ENCODE measurements around the gene RPL36AL. TPM values are rescaled to one million over a fixed set of nuclear protein-coding genes. Genes with fewer than 3 reads are reported as not detected.
A peak's percentile ranks its signal among the peaks of the same experiment; 100 is the strongest.

The RPL36AL gene
- total and polyA plus RNA-seq, 10 of the 15 experiments (the other 5 are each of a cell fraction or from before 2014, with no cell fraction given), result 222 to 1,379 (median 545) TPM

DNA sequence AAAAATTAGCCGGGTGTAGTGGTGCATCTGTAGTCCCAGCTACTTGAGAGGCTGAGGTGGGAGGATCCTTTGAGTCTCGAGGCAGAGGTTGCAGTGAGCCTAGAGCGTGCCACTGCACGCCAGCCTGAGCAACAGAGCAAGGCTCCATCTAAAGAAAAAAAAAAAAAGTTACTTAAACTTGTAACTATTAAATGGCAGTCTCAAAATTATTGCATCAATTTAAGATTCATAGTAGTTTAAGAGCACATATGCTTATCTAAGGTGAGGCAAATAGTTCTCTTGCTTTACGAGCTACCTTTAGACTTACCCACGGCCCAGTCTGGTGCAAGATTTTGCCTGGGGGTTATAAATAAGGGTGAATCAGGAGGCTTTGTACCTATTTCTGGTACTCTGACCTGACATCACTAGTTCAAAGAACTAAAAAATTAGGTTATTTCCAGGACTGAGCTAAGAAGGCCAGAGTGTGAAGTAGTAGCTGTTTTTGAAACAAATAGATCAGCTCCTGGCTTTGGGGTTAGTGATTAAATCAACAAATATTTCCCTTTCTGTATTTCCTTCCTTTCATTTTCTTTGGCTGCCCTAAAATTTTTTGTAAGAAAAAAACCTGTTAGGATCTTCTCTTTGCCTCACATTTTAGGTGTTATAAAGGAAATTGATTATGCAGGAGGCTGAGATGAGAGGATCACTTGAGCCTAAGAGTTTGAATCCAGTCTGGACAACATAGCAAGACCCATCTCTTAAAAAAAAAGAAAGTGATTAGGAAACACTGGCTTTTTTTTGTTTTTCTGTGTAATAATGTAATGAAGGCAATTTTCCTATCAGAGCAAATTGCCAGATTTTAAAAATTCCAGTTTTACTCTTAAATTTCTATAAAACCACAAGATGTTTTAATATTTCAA is 3.8 kb upstream of the RPL36AL start:
- H3K36me3 ChIP-seq (ENCODE audit: control insufficient read depth in 2 of 2, insufficient read depth in 2 of 2, low read length in 1 of 2), result no peaks in the 10 kb centered on the region; a peak in 1 of 4 replicates
- no peak overlapping the region for H2AFZ ChIP-seq (ENCODE audit: control insufficient read depth, low read depth, low read length)
- H3K9me3 ChIP-seq (replicated peaks; ENCODE audit: control insufficient read depth, insufficient read depth, low read length), result no peaks in the 10 kb centered on the region; the same call in 2 of the 3 replicates
- peaks cover 86% of the 10 kb centered on the region for H3K79me2 ChIP-seq (ENCODE audit: control insufficient read depth, insufficient read depth, low read length)
- intact Hi-C loops (cut with micrococcal nuclease; ENCODE audit: unreplicated experiment) (loop anchor here (5.0 kb wide), 1 partner anchor 1043 kb away; the partner anchor contains the start of gene SAV1), in situ Hi-C loops (cut with MboI) (loop anchor here (10.0 kb wide), 1 partner anchor 1201 kb away; no protein-coding TSS in a partner anchor)
- H3K27ac ChIP-seq (ENCODE audit: control insufficient read depth, insufficient read depth), result peak overlapping the region; percentile 70
- no peak for FAIRE-seq
- no peak for DNase-seq (ENCODE audit: low read depth, low spot score)
- peak overlapping the region; percentile 92 for H3K4me3 ChIP-seq
- SMC1A ChIA-PET (ENCODE audit: uncharacterized antibody, unreplicated experiment), result interaction anchor here (0.7 to 2.9 kb wide), 11 partner anchors 8 to 228 kb away, joined by 3 to 13 read pairs (median 6); partner anchors contain the start of genes DNAAF2, LRR1, NEMF and RPS29
- 6% methylated on average over 6 of the region's 6 CpGs for WGBS (ENCODE audit: insufficient coverage, insufficient replicate concordance, low lambda C conversion rate, missing lambda C conversion rate)
- ATAC-seq, result peak; percentile 30
- CTCF ChIA-PET, result interaction anchor here (1.0 to 2.5 kb wide), 9 partner anchors 8 to 237 kb away, joined by 3 to 14 read pairs (median 5); no protein-coding TSS in a partner anchor
- H3K4me1 ChIP-seq (ENCODE audit: control insufficient read depth, insufficient read depth, low read length), result no peaks in the 10 kb centered on the region
- H4K20me1 ChIP-seq (ENCODE audit: control insufficient read depth, insufficient read depth), result no peaks in the 10 kb centered on the region
- no TSS peak for BruUV-seq (replicated peaks)
- no peaks in the 10 kb centered on the region for H3K27me3 ChIP-seq (replicated peaks in 1 of 2; ENCODE audit: control insufficient read depth in 2 of 2, insufficient read depth in 2 of 2, low read length in 1 of 2)
- peak overlapping the region; percentile 98; the same call in 1 of the 2 replicates for H3K9ac ChIP-seq (ENCODE audit: control insufficient read depth, insufficient read depth, low read length)
- POLR2A ChIA-PET, result interaction anchor here (0.5 to 6.2 kb wide), 13 partner anchors 8 to 1564 kb away, joined by 3 to 122 read pairs (median 4); partner anchors contain the start of genes DNAAF2, KLHDC2, LRR1 and NEMF
- peak overlapping the region; percentile 95 for H3K4me2 ChIP-seq (ENCODE audit: control insufficient read depth, insufficient read depth)
- RAD21 ChIA-PET (ENCODE audit: unreplicated experiment), result interaction anchor here (0.6 to 5.8 kb wide), 14 partner anchors 9 to 1199 kb away, joined by 3 to 82 read pairs (median 4); partner anchors contain the start of genes DNAAF2, LRR1 and RPS29
- TF ChIP-seq SMAD1 (IDR thresholded peaks at IDR 0.05; ENCODE audit: low read depth, partially characterized antibody) (no peak), ZNF217 (IDR thresholded peaks at IDR 0.05) (peak; percentile 78), ZSCAN29 (IDR thresholded peaks at IDR 0.05) (no peak), SREBF1 (IDR thresholded peaks at IDR 0.05; ENCODE audit: low read length) (no peak), TBL1XR1 (IDR thresholded peaks at IDR 0.05; ENCODE audit: low read depth, low read length) (no peak), FOXM1 (IDR thresholded peaks at IDR 0.05; ENCODE audit: low read depth, low read length) (peak; percentile 49; the same call in 1 of the 2 replicates), RAD51 (IDR thresholded peaks at IDR 0.05) (no peak), EED (IDR thresholded peaks at IDR 0.05; ENCODE audit: low read depth) (no peak), POLR2AphosphoS5 (IDR thresholded peaks at IDR 0.05; ENCODE audit: low read length) (peak; percentile 57; the same call in 1 of the 2 replicates), SP1 (IDR thresholded peaks at IDR 0.05; ENCODE audit: low read depth, low read length) (no peak), ETV6 (conservative IDR thresholded peaks at IDR 0.05 in 1 of 2, IDR thresholded peaks at IDR 0.05 in 1 of 2; ENCODE audit: borderline replicate concordance in 1 of 2, low read depth in 1 of 2) (no peak), STAT3 (IDR thresholded peaks at IDR 0.05; ENCODE audit: low read depth, low read length) (0 out of 2 replicates have a peak, but pooled peaks have one; percentile 35), ASH2L (IDR thresholded peaks at IDR 0.05; ENCODE audit: borderline replicate concordance, low read depth) (no peak), NBN (IDR thresholded peaks at IDR 0.05) (peak; percentile 58; the same call in 1 of the 2 replicates), NFIC (IDR thresholded peaks at IDR 0.05; ENCODE audit: low read depth, low read length) (peak; percentile 68), HCFC1 (IDR thresholded peaks at IDR 0.05; ENCODE audit: low read length) (no peak), JUNB (IDR thresholded peaks at IDR 0.05) (0 out of 2 replicates have a peak, but pooled peaks have one; percentile 21)
- TF ChIP-seq, protein P1, sequence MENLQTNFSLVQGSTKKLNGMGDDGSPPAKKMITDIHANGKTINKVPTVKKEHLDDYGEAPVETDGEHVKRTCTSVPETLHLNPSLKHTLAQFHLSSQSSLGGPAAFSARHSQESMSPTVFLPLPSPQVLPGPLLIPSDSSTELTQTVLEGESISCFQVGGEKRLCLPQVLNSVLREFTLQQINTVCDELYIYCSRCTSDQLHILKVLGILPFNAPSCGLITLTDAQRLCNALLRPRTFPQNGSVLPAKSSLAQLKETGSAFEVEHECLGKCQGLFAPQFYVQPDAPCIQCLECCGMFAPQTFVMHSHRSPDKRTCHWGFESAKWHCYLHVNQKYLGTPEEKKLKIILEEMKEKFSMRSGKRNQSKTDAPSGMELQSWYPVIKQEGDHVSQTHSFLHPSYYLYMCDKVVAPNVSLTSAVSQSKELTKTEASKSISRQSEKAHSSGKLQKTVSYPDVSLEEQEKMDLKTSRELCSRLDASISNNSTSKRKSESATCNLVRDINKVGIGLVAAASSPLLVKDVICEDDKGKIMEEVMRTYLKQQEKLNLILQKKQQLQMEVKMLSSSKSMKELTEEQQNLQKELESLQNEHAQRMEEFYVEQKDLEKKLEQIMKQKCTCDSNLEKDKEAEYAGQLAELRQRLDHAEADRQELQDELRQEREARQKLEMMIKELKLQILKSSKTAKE (IDR thresholded peaks at IDR 0.05; ENCODE audit: low read depth, poor library complexity, severe bottlenecking), result peak; percentile 64
- TF ChIP-seq, protein P2, sequence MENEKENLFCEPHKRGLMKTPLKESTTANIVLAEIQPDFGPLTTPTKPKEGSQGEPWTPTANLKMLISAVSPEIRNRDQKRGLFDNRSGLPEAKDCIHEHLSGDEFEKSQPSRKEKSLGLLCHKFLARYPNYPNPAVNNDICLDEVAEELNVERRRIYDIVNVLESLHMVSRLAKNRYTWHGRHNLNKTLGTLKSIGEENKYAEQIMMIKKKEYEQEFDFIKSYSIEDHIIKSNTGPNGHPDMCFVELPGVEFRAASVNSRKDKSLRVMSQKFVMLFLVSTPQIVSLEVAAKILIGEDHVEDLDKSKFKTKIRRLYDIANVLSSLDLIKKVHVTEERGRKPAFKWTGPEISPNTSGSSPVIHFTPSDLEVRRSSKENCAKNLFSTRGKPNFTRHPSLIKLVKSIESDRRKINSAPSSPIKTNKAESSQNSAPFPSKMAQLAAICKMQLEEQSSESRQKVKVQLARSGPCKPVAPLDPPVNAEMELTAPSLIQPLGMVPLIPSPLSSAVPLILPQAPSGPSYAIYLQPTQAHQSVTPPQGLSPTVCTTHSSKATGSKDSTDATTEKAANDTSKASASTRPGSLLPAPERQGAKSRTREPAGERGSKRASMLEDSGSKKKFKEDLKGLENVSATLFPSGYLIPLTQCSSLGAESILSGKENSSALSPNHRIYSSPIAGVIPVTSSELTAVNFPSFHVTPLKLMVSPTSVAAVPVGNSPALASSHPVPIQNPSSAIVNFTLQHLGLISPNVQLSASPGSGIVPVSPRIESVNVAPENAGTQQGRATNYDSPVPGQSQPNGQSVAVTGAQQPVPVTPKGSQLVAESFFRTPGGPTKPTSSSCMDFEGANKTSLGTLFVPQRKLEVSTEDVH (IDR thresholded peaks at IDR 0.05; ENCODE audit: low read depth, partially characterized antibody), result no peak
